RPMI7951 (cell line): ENCODE results near the gene LDHA. TPM values are rescaled to one million over a fixed set of nuclear protein-coding genes. Genes with fewer than 3 reads are reported as not detected.
"Not testable (repeated sequence)": the region's sequence is repeated elsewhere in the genome, so short reads cannot be mapped to it uniquely, and the experiment has no call there.

Experiments
- DNase-seq: peaks from one replicate; pipeline ENCODE4 v3.0.0-alpha.2; 2012; ENCODE audit warnings: low read depth
- total RNA-seq: library from RNA; depleted of rRNA; stranded (reverse); fragments of >200 nt; shearing (Covaris generic); gene quantifications from 2 replicates; pipeline ENCODE4 v1.2.3, GENCODE V29; 2014

Gene LDHA
- total RNA-seq, 1 experiment from 2014 or later, result 1,664 TPM

- DNase-seq, result no peak
Observed at GRCh38 chr11:18394928-18395734, 768 bp downstream of the LDHA start.

GRCh38 chr11:18395735-18396504, 1.6 kb downstream of the LDHA start:
- DNase-seq, result peak; percentile 98

- no peak for DNase-seq
Observed at GRCh38 chr11:18397921-18398320, 3.6 kb downstream of the LDHA start.

- not testable (repeated sequence) for DNase-seq
Observed at GRCh38 chr11:18401077-18401476, 6.7 kb downstream of the LDHA start.

GRCh38 chr11:18404062-18404461, 9.7 kb downstream of the LDHA start:
- DNase-seq, result no peak

- DNase-seq, result peak; percentile 51
Observed at GRCh38 chr11:18407400-18407799, 13.0 kb downstream of the LDHA start.

GRCh38 chr11:18408558-18409291, 14.4 kb downstream of the LDHA start:
- no peak for DNase-seq

GRCh38 chr11:18416459-18416858, 22.1 kb downstream of the LDHA start:
- DNase-seq, result no peak

- no peak for DNase-seq
Observed at GRCh38 chr11:18419040-18419439, 24.7 kb downstream of the LDHA start.

GRCh38 chr11:18420067-18420466, 25.7 kb downstream of the LDHA start:
- DNase-seq, result no peak

GRCh38 chr11:18427240-18427639, 32.9 kb downstream of the LDHA start:
- DNase-seq, result no peak

- no peak for DNase-seq
Observed at GRCh38 chr11:18429332-18429731, 35.0 kb downstream of the LDHA start.

- no peak for DNase-seq
Observed at GRCh38 chr11:18438691-18439090, 44.3 kb downstream of the LDHA start.

GRCh38 chr11:18449251-18449650, 54.9 kb downstream of the LDHA start:
- no peak for DNase-seq

- peak; percentile 40 for DNase-seq
Observed at GRCh38 chr11:18452927-18453326, 58.6 kb downstream of the LDHA start.

GRCh38 chr11:18455686-18456372, 61.5 kb downstream of the LDHA start, which contains the start of gene LDHAL6A:
Gene LDHAL6A (plus strand): TSS chr11:18455856. CDS start chr11:18456681, 825 bp downstream.
- DNase-seq, result no peak

GRCh38 chr11:18457450-18457849, 63.1 kb downstream of the LDHA start:
- DNase-seq, result peak; percentile 33
